Measurements from ENCODE around the gene LANCL2. TPM values are rescaled to one million over a fixed set of nuclear protein-coding genes. Genes with fewer than 3 reads are reported as not detected.

Gene LANCL2
- total and polyA plus RNA-seq, 9 of the 15 experiments (the other 6 are each of a cell fraction or from before 2014, with no cell fraction given): 5.3 to 18.5 (median 13.5) TPM

- Histone ChIP-seq H3K9me1 (ENCODE audit: control insufficient read depth, insufficient read depth, low read length) (no peaks in the 10 kb centered on the region), H4K20me1 (replicated peaks; ENCODE audit: control insufficient read depth, insufficient read depth, low read length) (no peaks in the 10 kb centered on the region), H3K27ac (ENCODE audit: extremely low read depth, low read depth, low read length) (no peak overlapping the region), H3K9ac (ENCODE audit: insufficient read depth in 1 of 2, low read depth in 2 of 2, low read length in 2 of 2) (no peak overlapping the region), H2AFZ (ENCODE audit: low read depth, low read length) (no peak overlapping the region), H3K4me1 (replicated peaks in 1 of 2; ENCODE audit: control insufficient read depth in 2 of 2, insufficient read depth in 2 of 2, low read length in 2 of 2) (peaks cover 4 to 9% of the 10 kb centered on the region in 2 experiments; a peak in 4 of 5 replicates), H3K79me2 (ENCODE audit: control insufficient read depth, insufficient read depth, low read length) (no peaks in the 10 kb centered on the region), H3K27me3 (ENCODE audit: control insufficient read depth in 2 of 2, insufficient read depth in 2 of 2, low read length in 2 of 2) (no peaks in the 10 kb centered on the region), H3K9me3 (replicated peaks; ENCODE audit: control insufficient read depth, insufficient read depth, low read depth, low read length) (no peaks in the 10 kb centered on the region), H3K4me2 (ENCODE audit: insufficient read depth, low read length) (no peak overlapping the region), H3K4me3 (no peak overlapping the region), H3K36me3 (ENCODE audit: control insufficient read depth, insufficient read depth, low read length) (no peaks in the 10 kb centered on the region)
- no peak for ATAC-seq
- no peak for TF ChIP-seq C11orf30 (IDR thresholded peaks at IDR 0.05; ENCODE audit: low read depth)
- BruUV-seq (replicated peaks): no TSS peak
- no peak for FAIRE-seq
- WGBS (ENCODE audit: insufficient coverage, low coverage, missing lambda C conversion rate): 67% methylated on average over 5 of the region's 11 CpGs
- in situ Hi-C loops (cut with MboI) (no loop called here), intact Hi-C loops (cut with micrococcal nuclease) (no loop called here)
- ChIA-PET CTCF (ENCODE audit: low intra/inter-chr PET ratio) (no interaction called here), POLR2A (interaction anchor here (0.6 to 0.8 kb wide), 2 partner anchors 124 to 664 kb away, joined by 3 read pairs; no protein-coding TSS in a partner anchor)
- DNase-seq (ENCODE audit: extremely low read depth in 1 of 4, low spot score in 3 of 4): no peak
Measured at GRCh38 chr7:55427800-55428199, 62.7 kb downstream of the LANCL2 start.

- no peak overlapping the region for H3K9ac ChIP-seq (ENCODE audit: insufficient read depth in 1 of 2, low read depth in 2 of 2, low read length in 2 of 2)
- no peaks in the 10 kb centered on the region for H4K20me1 ChIP-seq (replicated peaks; ENCODE audit: control insufficient read depth, insufficient read depth, low read length)
- 58% methylated on average over 10 of the region's 11 CpGs for WGBS (ENCODE audit: insufficient coverage, low coverage, missing lambda C conversion rate)
- in situ Hi-C loops (cut with MboI): no loop called here
- ChIA-PET CTCF (ENCODE audit: low intra/inter-chr PET ratio) (no interaction called here), POLR2A (interaction anchor here (0.6 kb wide), 1 partner anchor 35 kb away, joined by 4 read pairs; no protein-coding TSS in a partner anchor)
- H3K4me2 ChIP-seq (ENCODE audit: insufficient read depth, low read length): no peak overlapping the region
- ATAC-seq (no peak), DNase-seq (ENCODE audit: extremely low read depth in 1 of 4, low spot score in 3 of 4) (no peak), FAIRE-seq (no peak)
- H3K4me3 ChIP-seq: no peak overlapping the region
- no peak overlapping the region for H3K27ac ChIP-seq (ENCODE audit: extremely low read depth, low read depth, low read length)
- H3K79me2 ChIP-seq (ENCODE audit: control insufficient read depth, insufficient read depth, low read length): no peaks in the 10 kb centered on the region
- no TSS peak for BruUV-seq (replicated peaks)
- peaks cover 4 to 8% of the 10 kb centered on the region in 2 experiments; a peak in 4 of 5 replicates for H3K4me1 ChIP-seq (replicated peaks in 1 of 2; ENCODE audit: control insufficient read depth in 2 of 2, insufficient read depth in 2 of 2, low read length in 2 of 2)
- intact Hi-C loops (cut with micrococcal nuclease): loop anchor here (5.0 kb wide), 1 partner anchor 167 kb away; no protein-coding TSS in a partner anchor
- no peaks in the 10 kb centered on the region for H3K9me3 ChIP-seq (replicated peaks; ENCODE audit: control insufficient read depth, insufficient read depth, low read depth, low read length)
- no peaks in the 10 kb centered on the region for H3K9me1 ChIP-seq (ENCODE audit: control insufficient read depth, insufficient read depth, low read length)
- no peak overlapping the region for H2AFZ ChIP-seq (ENCODE audit: low read depth, low read length)
- H3K27me3 ChIP-seq (ENCODE audit: control insufficient read depth in 2 of 2, insufficient read depth in 2 of 2, low read length in 2 of 2): no peaks in the 10 kb centered on the region; a peak in 1 of 5 replicates
- H3K36me3 ChIP-seq (ENCODE audit: control insufficient read depth, insufficient read depth, low read length): no peaks in the 10 kb centered on the region
- TF ChIP-seq ZNF274 (IDR thresholded peaks at IDR 0.05; ENCODE audit: borderline replicate concordance, low read depth, low read length): no peak
- no peak for TF ChIP-seq KLF6 (CRISPR knock-in tag; IDR thresholded peaks at IDR 0.05; ENCODE audit: borderline replicate concordance)
- TF ChIP-seq NR0B1 (IDR thresholded peaks at IDR 0.05; ENCODE audit: partially characterized antibody): no peak
- no peak for TF ChIP-seq ZNF347 (CRISPR knock-in tag; IDR thresholded peaks at IDR 0.05; ENCODE audit: low read depth)
- no peak for TF ChIP-seq KDM1A (IDR thresholded peaks at IDR 0.05)
- TF ChIP-seq CC2D1A (IDR thresholded peaks at IDR 0.05): no peak
- TF ChIP-seq TAF7 (tag; IDR thresholded peaks at IDR 0.05): no peak
- no peak for TF ChIP-seq U2AF1 (optimal IDR thresholded peaks at IDR 0.05; ENCODE audit: low read depth, low read length)
- no peak for TF ChIP-seq NFXL1 (CRISPR knock-in tag; IDR thresholded peaks at IDR 0.05)
- no peak for TF ChIP-seq MXI1 (IDR thresholded peaks at IDR 0.05; ENCODE audit: low read depth, low read length)
- TF ChIP-seq ESRRA (IDR thresholded peaks at IDR 0.05; ENCODE audit: borderline replicate concordance, low read depth): no peak
- no peak for TF ChIP-seq SAP30 (IDR thresholded peaks at IDR 0.05; ENCODE audit: borderline replicate concordance, insufficient read depth, low read depth, low read length, poor library complexity, severe bottlenecking)
- no peak for TF ChIP-seq NELFE (IDR thresholded peaks at IDR 0.05; ENCODE audit: insufficient read depth, insufficient read length)
Measured at GRCh38 chr7:55429835-55430499, 64.8 kb downstream of the LANCL2 start.
